Effector memory CD4-positive, alpha-beta T cell (primary cell): ENCODE data around the gene VWA7.
"Not testable (repeated sequence)": the region's sequence is repeated elsewhere in the genome, so short reads cannot be mapped to it uniquely, and the experiment has no call there.

Experiments used
- DNase-seq, 3 donors: peaks; one replicate each; pipeline ENCODE4 v3.0.0-alpha.2; 2020
- H3K27ac ChIP-seq: 2 replicates; pipeline ENCODE4 v1.7.0; 2013; ENCODE audit warnings: mild to moderate bottlenecking, low read length, moderate library complexity; ENCODE audit not compliant: insufficient read depth, poor library complexity, severe bottlenecking
- H3K27me3 ChIP-seq: replicated peaks from 2 replicates; pipeline ENCODE4 v1.7.0; 2013; ENCODE audit warnings: mild to moderate bottlenecking, low read length; ENCODE audit not compliant: insufficient read depth, control insufficient read depth, poor library complexity, severe bottlenecking
- H3K36me3 ChIP-seq: 2 replicates; pipeline ENCODE4 v1.7.0; 2013; ENCODE audit warnings: mild to moderate bottlenecking, low read length, moderate library complexity; ENCODE audit not compliant: control insufficient read depth, insufficient read depth
- H3K4me1 ChIP-seq: 2 replicates; pipeline ENCODE4 v1.7.0; 2013; ENCODE audit warnings: low read length, mild to moderate bottlenecking; ENCODE audit not compliant: control insufficient read depth, insufficient read depth, poor library complexity, severe bottlenecking
- H3K4me3 ChIP-seq: 2 replicates; pipeline ENCODE4 v1.7.0; 2013; ENCODE audit warnings: low read length, low read depth, mild to moderate bottlenecking; ENCODE audit not compliant: insufficient read depth, poor library complexity, severe bottlenecking
- H3K9me3 ChIP-seq: 2 replicates; pipeline ENCODE4 v1.7.0; 2013; ENCODE audit warnings: mild to moderate bottlenecking, low read length, moderate library complexity; ENCODE audit not compliant: control insufficient read depth

Gene VWA7

GRCh38 chr6:31801031-31801927 lies 24.2 kb upstream of the VWA7 start:
- not testable (repeated sequence) for H3K4me3 ChIP-seq, H3K27ac ChIP-seq, H3K9me3 ChIP-seq, DNase-seq, H3K36me3 ChIP-seq, H3K27me3 ChIP-seq
- peaks cover 30% of the 10 kb centered on the region for H3K4me1 ChIP-seq

GRCh38 chr6:31799781-31800180 lies 22.7 kb upstream of the VWA7 start:
- Histone ChIP-seq H3K9me3 (no peaks in the 10 kb centered on the region), H3K36me3 (no peaks in the 10 kb centered on the region), H3K4me3 (no peak overlapping the region), H3K4me1 (peaks cover 32% of the 10 kb centered on the region), H3K27ac (no peak overlapping the region), H3K27me3 (no peaks in the 10 kb centered on the region)
- no peak for DNase-seq

GRCh38 chr6:31797588-31797987 lies 20.5 kb upstream of the VWA7 start:
- no peaks in the 10 kb centered on the region for H3K9me3 ChIP-seq
- peaks cover 2% of the 10 kb centered on the region for H3K36me3 ChIP-seq
- H3K4me3 ChIP-seq, result no peak overlapping the region
- H3K4me1 ChIP-seq, result peaks cover 37% of the 10 kb centered on the region
- no peaks in the 10 kb centered on the region for H3K27me3 ChIP-seq
- peak overlapping the region; percentile 51 for H3K27ac ChIP-seq
- no peak for DNase-seq

- peaks cover 7% of the 10 kb centered on the region for H3K36me3 ChIP-seq
- H3K4me3 ChIP-seq, result no peak overlapping the region
- H3K27me3 ChIP-seq, result no peaks in the 10 kb centered on the region
These were observed 19.9 kb upstream of the VWA7 start for GRCh38 chr6:31796993-31797385.

DNA sequence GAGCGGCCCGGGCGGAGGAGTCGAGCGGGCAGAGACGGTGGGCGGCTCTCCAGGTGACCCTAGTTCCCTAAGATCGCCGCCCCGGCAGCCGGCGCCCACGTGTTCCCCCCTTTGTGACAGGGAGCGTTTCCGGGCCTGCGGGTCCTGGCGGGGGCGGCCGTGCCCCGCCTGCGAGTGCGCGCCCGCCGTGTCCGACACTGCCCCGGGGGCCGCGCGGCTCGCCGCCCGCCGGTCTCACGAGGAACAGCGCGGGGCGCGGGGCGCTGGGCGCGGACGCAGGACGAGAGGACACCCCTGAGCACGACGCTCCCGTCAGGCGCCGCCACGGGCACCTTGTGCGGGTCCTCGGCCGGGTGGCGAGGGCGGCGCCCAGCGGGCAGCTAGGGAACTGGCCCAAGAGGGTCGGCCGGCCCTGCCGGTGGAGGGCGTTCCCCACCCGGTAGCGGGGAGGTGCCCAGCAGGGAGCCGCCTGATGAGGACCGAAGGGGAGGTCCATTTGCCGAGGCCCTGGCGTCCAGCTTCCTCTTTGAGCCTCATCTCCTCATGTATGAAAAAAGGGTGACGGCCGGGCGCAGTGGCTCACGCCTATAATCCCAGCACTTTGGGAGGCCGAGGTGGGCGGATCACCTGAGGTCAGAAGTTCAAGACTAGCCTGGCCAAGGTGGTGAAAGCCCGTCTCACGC lies 18.6 kb upstream of the VWA7 start, which contains the start of gene VARS1:
Gene VARS1 (minus strand): TSS at position 137 of the 683 bp plus-strand sequence. CDS start 535 bp downstream, outside the sequence.
- Histone ChIP-seq H3K4me1 (peaks cover 37% of the 10 kb centered on the region), H3K27me3 (no peaks in the 10 kb centered on the region), H3K4me3 (peak within 1 kb of the TSS; percentile 89), H3K9me3 (no peaks in the 10 kb centered on the region), H3K27ac (peak within 1 kb of the TSS; percentile 90), H3K36me3 (peaks cover 11% of the 10 kb centered on the region)
- DNase-seq, result peak; percentile 64 to 80 (median 67)

More at GRCh38 chr6:31796993-31797385, 19.9 kb upstream of the VWA7 start:
- no peak overlapping the region for H3K27ac ChIP-seq
- peaks cover 37% of the 10 kb centered on the region for H3K4me1 ChIP-seq
- DNase-seq, result no peak
- no peaks in the 10 kb centered on the region for H3K9me3 ChIP-seq

DNA sequence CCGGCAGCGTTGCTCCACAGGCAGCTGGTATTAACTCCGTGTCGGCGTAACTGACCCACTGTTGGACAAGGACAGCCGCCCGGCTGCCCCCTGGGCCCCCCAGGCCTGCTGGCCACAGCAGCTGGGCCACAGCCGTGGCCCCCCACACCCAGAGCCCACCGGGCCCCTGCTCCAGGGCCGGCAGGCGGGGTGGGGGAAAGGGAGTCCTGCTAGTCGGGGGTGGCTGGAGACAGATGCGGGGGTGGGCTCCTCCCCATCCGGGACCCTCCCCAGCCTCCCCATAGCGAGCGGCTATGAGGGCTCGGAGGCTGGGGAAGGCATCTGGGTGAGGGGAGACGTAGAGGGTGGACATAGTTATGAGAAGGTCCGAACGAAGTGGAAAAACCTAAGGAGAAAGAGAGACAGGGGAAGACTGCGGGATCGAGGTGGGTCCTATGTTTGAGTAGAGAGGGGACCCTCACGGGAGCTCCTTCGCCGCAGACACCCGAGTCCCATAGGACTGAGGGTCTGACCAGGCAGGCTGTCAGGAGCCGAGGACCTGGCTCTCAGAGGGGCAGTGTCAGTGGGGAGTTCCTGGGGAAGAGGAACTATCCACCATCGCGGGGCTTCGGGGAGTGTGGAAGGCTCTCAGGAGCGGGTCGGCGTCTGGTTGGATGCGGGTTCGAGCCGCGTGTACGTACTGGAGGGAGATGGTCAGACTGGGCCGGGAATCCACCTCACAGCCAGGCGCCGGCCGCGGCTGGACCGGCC lies 17.9 kb upstream of the VWA7 start:
- H3K4me1 ChIP-seq, result peaks cover 37% of the 10 kb centered on the region
- peaks cover 11% of the 10 kb centered on the region for H3K36me3 ChIP-seq
- H3K4me3 ChIP-seq, result peak overlapping the region; percentile 89
- no peaks in the 10 kb centered on the region for H3K27me3 ChIP-seq
- no peaks in the 10 kb centered on the region for H3K9me3 ChIP-seq
- DNase-seq, result no peak
- peak overlapping the region; percentile 90 for H3K27ac ChIP-seq

- Histone ChIP-seq H3K9me3 (no peaks in the 10 kb centered on the region), H3K4me3 (peak overlapping the region; percentile 89), H3K27me3 (no peaks in the 10 kb centered on the region), H3K4me1 (peaks cover 37% of the 10 kb centered on the region), H3K36me3 (peaks cover 12% of the 10 kb centered on the region), H3K27ac (peak overlapping the region; percentile 90)
- DNase-seq, result no peak
These were observed 17.3 kb upstream of the VWA7 start for GRCh38 chr6:31794294-31794865.

GRCh38 chr6:31793927-31794245 lies 16.8 kb upstream of the VWA7 start:
- not testable (repeated sequence) for H3K9me3 ChIP-seq, H3K27me3 ChIP-seq, DNase-seq
- Histone ChIP-seq H3K4me1 (peaks cover 37% of the 10 kb centered on the region), H3K36me3 (peaks cover 13% of the 10 kb centered on the region), H3K4me3 (peak overlapping the region; percentile 89), H3K27ac (peak overlapping the region; percentile 90)

GRCh38 chr6:31792761-31793171 lies 15.6 kb upstream of the VWA7 start:
- H3K4me3 ChIP-seq, result no peak overlapping the region
- no peak overlapping the region for H3K27ac ChIP-seq
- no peak for DNase-seq
- peaks cover 13% of the 10 kb centered on the region for H3K36me3 ChIP-seq
- no peaks in the 10 kb centered on the region for H3K27me3 ChIP-seq
- no peaks in the 10 kb centered on the region for H3K9me3 ChIP-seq
- peaks cover 27% of the 10 kb centered on the region for H3K4me1 ChIP-seq
